ENCODE measurements around the gene TAOK1. TPM values are rescaled to one million over a fixed set of nuclear protein-coding genes. Genes with fewer than 3 reads are reported as not detected.

TAOK1 gene
- total and polyA plus RNA-seq, 2 of the 13 experiments (the other 11 are each of a cell fraction or from before 2014, with no cell fraction given) = 14.1 to 23.0 TPM

GRCh38 chr17:29449865-29450671 is 59.9 kb downstream of the TAOK1 start (continued):
- TF ChIP-seq RERE (CRISPR knock-in tag; IDR thresholded peaks at IDR 0.05; ENCODE audit: low read depth) = no peak
- TF ChIP-seq ARID4A (CRISPR knock-in tag; IDR thresholded peaks at IDR 0.05; ENCODE audit: borderline replicate concordance) = no peak
- no peak for TF ChIP-seq PPARG (CRISPR knock-in tag; conservative IDR thresholded peaks at IDR 0.05)
- no peak for TF ChIP-seq ZNF644 (CRISPR knock-in tag; IDR thresholded peaks at IDR 0.05; ENCODE audit: low read depth)
- peak; percentile 36; the same call in 1 of the 2 replicates for TF ChIP-seq HNF4G (IDR thresholded peaks at IDR 0.05; ENCODE audit: borderline replicate concordance, low read depth, low read length)
- TF ChIP-seq HNF4G (CRISPR knock-in tag; IDR thresholded peaks at IDR 0.05; ENCODE audit: borderline replicate concordance, low read depth) = no peak
- TF ChIP-seq CSRNP1 (CRISPR knock-in tag; IDR thresholded peaks at IDR 0.05) = no peak
- TF ChIP-seq RARA (CRISPR knock-in tag; IDR thresholded peaks at IDR 0.05) = peak; percentile 74
- TF ChIP-seq ATRX (CRISPR knock-in tag; IDR thresholded peaks at IDR 0.05; ENCODE audit: borderline replicate concordance) = no peak
- peak; percentile 25; the same call in 1 of the 2 replicates for TF ChIP-seq ZNF770 (CRISPR knock-in tag; IDR thresholded peaks at IDR 0.05)
- TF ChIP-seq NR2F6 (IDR thresholded peaks at IDR 0.05) = peak; percentile 81
- peak; percentile 83 for TF ChIP-seq NR2F6 (CRISPR knock-in tag; IDR thresholded peaks at IDR 0.05)

Data from HepG2 (cell line).